H9 (cell line): ENCODE measurements around the gene DCAF5. TPM values are rescaled to one million over a fixed set of nuclear protein-coding genes. Genes with fewer than 3 reads are reported as not detected.
A peak's percentile ranks its signal among the peaks of the same experiment; 100 is the strongest.

Experiments
- DNase-seq: peaks from one replicate; pipeline ENCODE4 v3.0.0-alpha.2; 2017
- H2AFZ ChIP-seq: one replicate; pipeline ENCODE4 v1.6.1; 2013; ENCODE audit warnings: mild to moderate bottlenecking, low read length, control low read depth, moderate library complexity
- H2AK5ac ChIP-seq: 2 replicates; pipeline ENCODE4 v1.6.1; 2013; ENCODE audit warnings: low read length, control low read depth, mixed read lengths; ENCODE audit not compliant: insufficient read length
- H2BK120ac ChIP-seq: one replicate; pipeline ENCODE4 v1.6.1; 2013; ENCODE audit warnings: low read depth, mild to moderate bottlenecking, low read length, control low read depth, inconsistent platforms; ENCODE audit not compliant: poor library complexity, severe bottlenecking
- H2BK12ac ChIP-seq: 2 replicates; pipeline ENCODE4 v1.6.1; 2013; ENCODE audit warnings: low read length, control low read depth, mixed read lengths, low read depth; ENCODE audit not compliant: insufficient read length
- H2BK15ac ChIP-seq: 2 replicates; pipeline ENCODE4 v1.6.1; 2013; ENCODE audit warnings: low read depth, low read length, control low read depth
- H2BK20ac ChIP-seq: one replicate; pipeline ENCODE4 v1.6.1; 2013; ENCODE audit warnings: low read depth, mild to moderate bottlenecking, low read length, control low read depth, inconsistent platforms; ENCODE audit not compliant: poor library complexity, severe bottlenecking
- H2BK5ac ChIP-seq: 2 replicates; pipeline ENCODE4 v1.6.1; 2013; ENCODE audit warnings: low read length, control low read depth, mixed read lengths; ENCODE audit not compliant: insufficient read length
- H3K14ac ChIP-seq: 2 replicates; pipeline ENCODE4 v1.6.1; 2013; ENCODE audit warnings: low read length, control low read depth; ENCODE audit not compliant: insufficient read depth
- H3K18ac ChIP-seq: 2 replicates; pipeline ENCODE4 v1.6.1; 2013; ENCODE audit warnings: low read depth, mild to moderate bottlenecking, mixed read lengths, low read length, control low read depth; ENCODE audit not compliant: insufficient read length
- H3K23ac ChIP-seq: 2 replicates; pipeline ENCODE4 v1.6.1; 2013; ENCODE audit warnings: low read length, control low read depth, mixed read lengths, low read depth; ENCODE audit not compliant: insufficient read length
- H3K23me2 ChIP-seq: 2 replicates; pipeline ENCODE4 v1.6.1; 2013; ENCODE audit warnings: low read depth, mild to moderate bottlenecking, mixed read lengths, low read length, control low read depth; ENCODE audit not compliant: insufficient read length, poor library complexity, severe bottlenecking
- H3K27ac ChIP-seq: 2 replicates; pipeline ENCODE4 v1.5.1; 2013; ENCODE audit warnings: low read length, control low read depth, mixed read lengths, low read depth; ENCODE audit not compliant: insufficient read length
- H3K27me3 ChIP-seq: 2 replicates; pipeline ENCODE4 v1.6.1; 2013; ENCODE audit warnings: low read length, control low read depth, inconsistent platforms; ENCODE audit not compliant: insufficient read depth
- H3K4ac ChIP-seq: 2 replicates; pipeline ENCODE4 v1.6.1; 2013; ENCODE audit warnings: low read depth, mild to moderate bottlenecking, control low read depth, inconsistent platforms, low read length, moderate library complexity
- H3K4me1 ChIP-seq: 2 replicates; pipeline ENCODE4 v1.6.1; 2013; ENCODE audit warnings: low read length, control low read depth, inconsistent platforms; ENCODE audit not compliant: insufficient read depth
- H3K4me2 ChIP-seq: 2 replicates; pipeline ENCODE4 v1.6.1; 2013; ENCODE audit warnings: low read length, control low read depth, mixed read lengths; ENCODE audit not compliant: insufficient read length, insufficient read depth
- H3K56ac ChIP-seq: 2 replicates; pipeline ENCODE4 v1.6.1; 2013; ENCODE audit warnings: low read depth, mild to moderate bottlenecking, mixed read lengths, low read length, control low read depth; ENCODE audit not compliant: insufficient read length
- H3K79me1 ChIP-seq: 2 replicates; pipeline ENCODE4 v1.6.1; 2013; ENCODE audit warnings: low read depth, mild to moderate bottlenecking, moderate library complexity, low read length, control low read depth, inconsistent platforms; ENCODE audit not compliant: insufficient read depth, poor library complexity, severe bottlenecking
- H3K79me2 ChIP-seq: 2 replicates; pipeline ENCODE4 v1.6.1; 2013; ENCODE audit warnings: low read length, control low read depth, inconsistent platforms; ENCODE audit not compliant: insufficient read depth
- H3K9ac ChIP-seq: 2 replicates; pipeline ENCODE4 v1.6.1; 2013; ENCODE audit warnings: low read length, control low read depth, mixed read lengths; ENCODE audit not compliant: insufficient read length; ENCODE audit errors: extremely low read depth
- H3K9me3 ChIP-seq: one replicate; pipeline ENCODE4 v1.6.1; 2013; ENCODE audit warnings: low read depth, low read length, inconsistent platforms; ENCODE audit not compliant: control insufficient read depth
- H3T11ph ChIP-seq: one replicate; pipeline ENCODE4 v1.6.1; 2013; ENCODE audit warnings: mild to moderate bottlenecking, low read length, control low read depth, inconsistent platforms
- H4K20me1 ChIP-seq: one replicate; pipeline ENCODE4 v1.6.1; 2013; ENCODE audit not compliant: control insufficient read depth, insufficient read length, insufficient read depth
- H4K5ac ChIP-seq: 2 replicates; pipeline ENCODE4 v1.6.1; 2013; ENCODE audit warnings: low read depth, mild to moderate bottlenecking, mixed read lengths, low read length, control low read depth; ENCODE audit not compliant: insufficient read length
- H4K8ac ChIP-seq: replicated peaks from 2 replicates; pipeline ENCODE4 v1.6.1; 2013; ENCODE audit warnings: low read length, control low read depth, mixed read lengths, low read depth; ENCODE audit not compliant: insufficient read length
- H4K91ac ChIP-seq: 2 replicates; pipeline ENCODE4 v1.6.1; 2013; ENCODE audit warnings: low read depth, mild to moderate bottlenecking, moderate library complexity, mixed read lengths, low read length, control low read depth; ENCODE audit not compliant: insufficient read length
- H3K27ac Mint-ChIP-seq, 3 experiments: 2 replicates in 2 of 3; 3 replicates in 1 of 3; pipeline ENCODE4 v1.8.0; 2020 to 2021; ENCODE audit warnings: mixed read lengths in 3 of 3, mild to moderate bottlenecking in 1 of 3, moderate library complexity in 1 of 3
- H3K27me3 Mint-ChIP-seq: 2 replicates; pipeline ENCODE4 v1.8.0; 2021; ENCODE audit warnings: low read depth, mild to moderate bottlenecking, moderate library complexity, mixed read lengths
- H3K36me3 Mint-ChIP-seq, 3 experiments: 2 replicates in 2 of 3; 3 replicates in 1 of 3; pipeline ENCODE4 v1.8.0; 2020 to 2021; ENCODE audit warnings: low read depth in 3 of 3, mixed read lengths in 3 of 3; ENCODE audit not compliant: insufficient read depth in 1 of 3
- H3K4me1 Mint-ChIP-seq, 2 experiments: 2 replicates each; pipeline ENCODE4 v1.8.0; 2020; ENCODE audit warnings: mixed read lengths in 2 of 2
- H3K4me3 Mint-ChIP-seq, 2 experiments: 2 replicates in 1 of 2; 3 replicates in 1 of 2; pipeline ENCODE4 v1.8.0; 2020 to 2021; ENCODE audit warnings: mild to moderate bottlenecking in 2 of 2, mixed read lengths in 2 of 2, moderate library complexity in 1 of 2
- H3K9me3 Mint-ChIP-seq, 2 experiments: 2 replicates in 1 of 2; 3 replicates in 1 of 2; pipeline ENCODE4 v1.8.0; 2020; ENCODE audit warnings: mild to moderate bottlenecking in 2 of 2, mixed read lengths in 2 of 2, moderate library complexity in 1 of 2
- WGBS: extraction: QIAGEN DNeasy Blood & Tissue Kit; methylation state at CpG from one replicate; pipeline ENCODE4 v1.1.7; 2013; ENCODE audit warnings: missing lambda C conversion rate, low lambda C conversion rate, mixed read lengths; ENCODE audit not compliant: insufficient read length; ENCODE audit errors: extremely low coverage; 5-methylcytosine and 5-hydroxymethylcytosine counted together
- total RNA-seq: library from RNA; stranded (reverse); gene quantifications from 2 replicates; pipeline ENCODE4 v1.2.1, GENCODE V29; 2021
- TF ChIP-seq, protein P1 (sequence below): fragments of 200-600 bp; sonication (generic); conservative IDR thresholded peaks from 3 replicates; pipeline ENCODE4 v1.8.0; 2021; ENCODE audit warnings: antibody characterized with exemption, mild to moderate bottlenecking

The DCAF5 gene
- total RNA-seq, 1 experiment from 2014 or later = 31.4 TPM

GRCh38 chr14:69054030-69054429 is 98.9 kb downstream of the DCAF5 start:
- H3K4me1 ChIP-seq = peaks cover 5% of the 10 kb centered on the region; the same call in 1 of the 2 replicates
- Mint-ChIP-seq H3K36me3 (peaks cover 12 to 26% (median 18%) of the 10 kb centered on the region in 3 experiments; a peak in 5 of 7 replicates), H3K27ac (peak overlapping the region in 1 of 3 experiments; percentile 80; a peak in 1 of 7 replicates), H3K9me3 (no peaks in the 10 kb centered on the region), H3K4me3 (no peak overlapping the region), H3K27me3 (no peaks in the 10 kb centered on the region), H3K4me1 (peaks cover 47 to 49% of the 10 kb centered on the region in 2 experiments)
- H3K4ac ChIP-seq = no peak overlapping the region
- no peak overlapping the region for H2AK5ac ChIP-seq
- H3K23me2 ChIP-seq = no peaks in the 10 kb centered on the region
- H3K9me3 ChIP-seq = no peaks in the 10 kb centered on the region
- no peak overlapping the region for H3K9ac ChIP-seq
- H4K5ac ChIP-seq = no peak overlapping the region
- no peaks in the 10 kb centered on the region for H3K27me3 ChIP-seq
- H4K8ac ChIP-seq = no peak overlapping the region
- no peak overlapping the region for H3K18ac ChIP-seq
- TF ChIP-seq, protein P1, sequence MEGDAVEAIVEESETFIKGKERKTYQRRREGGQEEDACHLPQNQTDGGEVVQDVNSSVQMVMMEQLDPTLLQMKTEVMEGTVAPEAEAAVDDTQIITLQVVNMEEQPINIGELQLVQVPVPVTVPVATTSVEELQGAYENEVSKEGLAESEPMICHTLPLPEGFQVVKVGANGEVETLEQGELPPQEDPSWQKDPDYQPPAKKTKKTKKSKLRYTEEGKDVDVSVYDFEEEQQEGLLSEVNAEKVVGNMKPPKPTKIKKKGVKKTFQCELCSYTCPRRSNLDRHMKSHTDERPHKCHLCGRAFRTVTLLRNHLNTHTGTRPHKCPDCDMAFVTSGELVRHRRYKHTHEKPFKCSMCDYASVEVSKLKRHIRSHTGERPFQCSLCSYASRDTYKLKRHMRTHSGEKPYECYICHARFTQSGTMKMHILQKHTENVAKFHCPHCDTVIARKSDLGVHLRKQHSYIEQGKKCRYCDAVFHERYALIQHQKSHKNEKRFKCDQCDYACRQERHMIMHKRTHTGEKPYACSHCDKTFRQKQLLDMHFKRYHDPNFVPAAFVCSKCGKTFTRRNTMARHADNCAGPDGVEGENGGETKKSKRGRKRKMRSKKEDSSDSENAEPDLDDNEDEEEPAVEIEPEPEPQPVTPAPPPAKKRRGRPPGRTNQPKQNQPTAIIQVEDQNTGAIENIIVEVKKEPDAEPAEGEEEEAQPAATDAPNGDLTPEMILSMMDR = no peak
- H3K27ac ChIP-seq = no peak overlapping the region
- H3T11ph ChIP-seq = no peak overlapping the region
- no CpG with 5 or more reads among the region's 11 CpGs for WGBS
- H3K79me1 ChIP-seq = no peaks in the 10 kb centered on the region
- no peak overlapping the region for H2BK15ac ChIP-seq
- H3K56ac ChIP-seq = no peak overlapping the region
- H3K14ac ChIP-seq = no peak overlapping the region
- no peak overlapping the region for H4K91ac ChIP-seq
- no peaks in the 10 kb centered on the region for H3K79me2 ChIP-seq
- no peak overlapping the region for H2BK20ac ChIP-seq
- DNase-seq = no peak
- no peak overlapping the region for H3K4me2 ChIP-seq
- H2AFZ ChIP-seq = no peak overlapping the region
- no peak overlapping the region for H2BK12ac ChIP-seq
- H2BK5ac ChIP-seq = no peak overlapping the region
- H2BK120ac ChIP-seq = no peak overlapping the region
- H4K20me1 ChIP-seq = no peaks in the 10 kb centered on the region
- no peak overlapping the region for H3K23ac ChIP-seq
